H9 (cell line): ENCODE measurements around the gene HECW1. TPM values are rescaled to one million over a fixed set of nuclear protein-coding genes. Genes with fewer than 3 reads are reported as not detected.

Experiments
- DNase-seq: peaks from one replicate; pipeline ENCODE4 v3.0.0-alpha.2; 2017
- H2AFZ ChIP-seq: one replicate; pipeline ENCODE4 v1.6.1; 2013; ENCODE audit warnings: mild to moderate bottlenecking, low read length, control low read depth, moderate library complexity
- H2AK5ac ChIP-seq: 2 replicates; pipeline ENCODE4 v1.6.1; 2013; ENCODE audit warnings: low read length, control low read depth, mixed read lengths; ENCODE audit not compliant: insufficient read length
- H2BK120ac ChIP-seq: one replicate; pipeline ENCODE4 v1.6.1; 2013; ENCODE audit warnings: low read depth, mild to moderate bottlenecking, low read length, control low read depth, inconsistent platforms; ENCODE audit not compliant: poor library complexity, severe bottlenecking
- H2BK12ac ChIP-seq: 2 replicates; pipeline ENCODE4 v1.6.1; 2013; ENCODE audit warnings: low read length, control low read depth, mixed read lengths, low read depth; ENCODE audit not compliant: insufficient read length
- H2BK15ac ChIP-seq: 2 replicates; pipeline ENCODE4 v1.6.1; 2013; ENCODE audit warnings: low read depth, low read length, control low read depth
- H2BK20ac ChIP-seq: one replicate; pipeline ENCODE4 v1.6.1; 2013; ENCODE audit warnings: low read depth, mild to moderate bottlenecking, low read length, control low read depth, inconsistent platforms; ENCODE audit not compliant: poor library complexity, severe bottlenecking
- H2BK5ac ChIP-seq: 2 replicates; pipeline ENCODE4 v1.6.1; 2013; ENCODE audit warnings: low read length, control low read depth, mixed read lengths; ENCODE audit not compliant: insufficient read length
- H3K14ac ChIP-seq: 2 replicates; pipeline ENCODE4 v1.6.1; 2013; ENCODE audit warnings: low read length, control low read depth; ENCODE audit not compliant: insufficient read depth
- H3K18ac ChIP-seq: 2 replicates; pipeline ENCODE4 v1.6.1; 2013; ENCODE audit warnings: low read depth, mild to moderate bottlenecking, mixed read lengths, low read length, control low read depth; ENCODE audit not compliant: insufficient read length
- H3K23ac ChIP-seq: 2 replicates; pipeline ENCODE4 v1.6.1; 2013; ENCODE audit warnings: low read length, control low read depth, mixed read lengths, low read depth; ENCODE audit not compliant: insufficient read length
- H3K23me2 ChIP-seq: 2 replicates; pipeline ENCODE4 v1.6.1; 2013; ENCODE audit warnings: low read depth, mild to moderate bottlenecking, mixed read lengths, low read length, control low read depth; ENCODE audit not compliant: insufficient read length, poor library complexity, severe bottlenecking
- H3K27ac ChIP-seq: 2 replicates; pipeline ENCODE4 v1.5.1; 2013; ENCODE audit warnings: low read length, control low read depth, mixed read lengths, low read depth; ENCODE audit not compliant: insufficient read length
- H3K27me3 ChIP-seq: 2 replicates; pipeline ENCODE4 v1.6.1; 2013; ENCODE audit warnings: low read length, control low read depth, inconsistent platforms; ENCODE audit not compliant: insufficient read depth
- H3K4ac ChIP-seq: 2 replicates; pipeline ENCODE4 v1.6.1; 2013; ENCODE audit warnings: low read depth, mild to moderate bottlenecking, control low read depth, inconsistent platforms, low read length, moderate library complexity
- H3K4me1 ChIP-seq: 2 replicates; pipeline ENCODE4 v1.6.1; 2013; ENCODE audit warnings: low read length, control low read depth, inconsistent platforms; ENCODE audit not compliant: insufficient read depth
- H3K4me2 ChIP-seq: 2 replicates; pipeline ENCODE4 v1.6.1; 2013; ENCODE audit warnings: low read length, control low read depth, mixed read lengths; ENCODE audit not compliant: insufficient read length, insufficient read depth
- H3K56ac ChIP-seq: 2 replicates; pipeline ENCODE4 v1.6.1; 2013; ENCODE audit warnings: low read depth, mild to moderate bottlenecking, mixed read lengths, low read length, control low read depth; ENCODE audit not compliant: insufficient read length
- H3K79me1 ChIP-seq: 2 replicates; pipeline ENCODE4 v1.6.1; 2013; ENCODE audit warnings: low read depth, mild to moderate bottlenecking, moderate library complexity, low read length, control low read depth, inconsistent platforms; ENCODE audit not compliant: insufficient read depth, poor library complexity, severe bottlenecking
- H3K79me2 ChIP-seq: 2 replicates; pipeline ENCODE4 v1.6.1; 2013; ENCODE audit warnings: low read length, control low read depth, inconsistent platforms; ENCODE audit not compliant: insufficient read depth
- H3K9ac ChIP-seq: 2 replicates; pipeline ENCODE4 v1.6.1; 2013; ENCODE audit warnings: low read length, control low read depth, mixed read lengths; ENCODE audit not compliant: insufficient read length; ENCODE audit errors: extremely low read depth
- H3K9me3 ChIP-seq: one replicate; pipeline ENCODE4 v1.6.1; 2013; ENCODE audit warnings: low read depth, low read length, inconsistent platforms; ENCODE audit not compliant: control insufficient read depth
- H3T11ph ChIP-seq: one replicate; pipeline ENCODE4 v1.6.1; 2013; ENCODE audit warnings: mild to moderate bottlenecking, low read length, control low read depth, inconsistent platforms
- H4K20me1 ChIP-seq: one replicate; pipeline ENCODE4 v1.6.1; 2013; ENCODE audit not compliant: control insufficient read depth, insufficient read length, insufficient read depth
- H4K5ac ChIP-seq: 2 replicates; pipeline ENCODE4 v1.6.1; 2013; ENCODE audit warnings: low read depth, mild to moderate bottlenecking, mixed read lengths, low read length, control low read depth; ENCODE audit not compliant: insufficient read length
- H4K8ac ChIP-seq: replicated peaks from 2 replicates; pipeline ENCODE4 v1.6.1; 2013; ENCODE audit warnings: low read length, control low read depth, mixed read lengths, low read depth; ENCODE audit not compliant: insufficient read length
- H4K91ac ChIP-seq: 2 replicates; pipeline ENCODE4 v1.6.1; 2013; ENCODE audit warnings: low read depth, mild to moderate bottlenecking, moderate library complexity, mixed read lengths, low read length, control low read depth; ENCODE audit not compliant: insufficient read length
- H3K27ac Mint-ChIP-seq, 3 experiments: 2 replicates in 2 of 3; 3 replicates in 1 of 3; pipeline ENCODE4 v1.8.0; 2020 to 2021; ENCODE audit warnings: mixed read lengths in 3 of 3, mild to moderate bottlenecking in 1 of 3, moderate library complexity in 1 of 3
- H3K27me3 Mint-ChIP-seq: 2 replicates; pipeline ENCODE4 v1.8.0; 2021; ENCODE audit warnings: low read depth, mild to moderate bottlenecking, moderate library complexity, mixed read lengths
- H3K36me3 Mint-ChIP-seq, 3 experiments: 2 replicates in 2 of 3; 3 replicates in 1 of 3; pipeline ENCODE4 v1.8.0; 2020 to 2021; ENCODE audit warnings: low read depth in 3 of 3, mixed read lengths in 3 of 3; ENCODE audit not compliant: insufficient read depth in 1 of 3
- H3K4me1 Mint-ChIP-seq, 2 experiments: 2 replicates each; pipeline ENCODE4 v1.8.0; 2020; ENCODE audit warnings: mixed read lengths in 2 of 2
- H3K4me3 Mint-ChIP-seq, 2 experiments: 2 replicates in 1 of 2; 3 replicates in 1 of 2; pipeline ENCODE4 v1.8.0; 2020 to 2021; ENCODE audit warnings: mild to moderate bottlenecking in 2 of 2, mixed read lengths in 2 of 2, moderate library complexity in 1 of 2
- H3K9me3 Mint-ChIP-seq, 2 experiments: 2 replicates in 1 of 2; 3 replicates in 1 of 2; pipeline ENCODE4 v1.8.0; 2020; ENCODE audit warnings: mild to moderate bottlenecking in 2 of 2, mixed read lengths in 2 of 2, moderate library complexity in 1 of 2
- WGBS: extraction: QIAGEN DNeasy Blood & Tissue Kit; methylation state at CpG from one replicate; pipeline ENCODE4 v1.1.7; 2013; ENCODE audit warnings: missing lambda C conversion rate, low lambda C conversion rate, mixed read lengths; ENCODE audit not compliant: insufficient read length; ENCODE audit errors: extremely low coverage; 5-methylcytosine and 5-hydroxymethylcytosine counted together
- total RNA-seq: library from RNA; stranded (reverse); gene quantifications from 2 replicates; pipeline ENCODE4 v1.2.1, GENCODE V29; 2021
- TF ChIP-seq, protein P1 (sequence below): fragments of 200-600 bp; sonication (generic); conservative IDR thresholded peaks from 3 replicates; pipeline ENCODE4 v1.8.0; 2021; ENCODE audit warnings: antibody characterized with exemption, mild to moderate bottlenecking

Gene HECW1
- total RNA-seq, 1 experiment from 2014 or later: 5.0 TPM

DNA sequence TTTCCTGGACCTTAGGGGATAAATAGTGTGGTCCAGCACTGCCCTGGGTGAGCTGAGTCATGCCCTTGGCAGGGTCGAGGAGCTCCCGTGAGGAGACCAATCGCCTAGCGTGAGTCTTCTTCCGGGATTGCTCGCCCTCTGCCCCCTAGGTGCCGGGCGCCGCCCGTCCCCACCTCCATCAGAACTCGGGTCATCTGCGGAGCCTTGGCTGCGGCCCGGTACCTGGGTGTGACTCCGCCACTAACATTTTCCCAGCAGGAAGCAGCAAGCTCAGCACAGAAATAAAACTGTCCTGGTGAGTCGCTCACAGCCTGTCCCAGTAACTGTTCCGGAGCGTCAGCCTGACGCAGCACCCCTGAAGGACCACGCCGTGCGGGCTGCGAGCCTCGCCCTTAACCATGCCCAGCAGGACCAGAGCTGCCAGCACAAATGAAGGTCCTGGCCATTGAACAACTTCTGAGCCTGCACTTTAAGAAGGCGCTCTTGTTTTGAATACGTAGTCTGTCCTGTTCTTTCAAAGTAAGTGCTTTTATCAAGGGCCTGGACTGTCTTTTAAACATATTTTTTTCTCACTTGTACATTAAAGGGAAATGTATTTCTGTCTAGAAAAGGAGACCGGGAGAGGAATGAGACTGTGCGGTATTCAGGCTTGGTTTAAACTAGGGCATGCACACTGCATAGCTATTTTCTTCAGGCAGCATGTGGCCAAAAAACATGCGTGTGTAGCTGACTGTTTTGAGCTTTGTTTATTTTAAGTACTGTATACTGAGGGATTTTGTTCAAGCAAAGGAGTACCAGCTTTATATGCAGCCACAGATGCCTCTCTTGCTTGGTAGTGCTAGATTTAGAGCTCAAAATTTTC is 136.7 kb downstream of the HECW1 start:
- no peaks in the 10 kb centered on the region for H4K20me1 ChIP-seq
- H3K14ac ChIP-seq: no peak overlapping the region
- H3K9me3 ChIP-seq: no peaks in the 10 kb centered on the region
- no peaks in the 10 kb centered on the region; the same call in 1 of the 2 replicates for H3K4me1 ChIP-seq
- no peaks in the 10 kb centered on the region for H3K23me2 ChIP-seq
- Mint-ChIP-seq H3K9me3 (no peaks in the 10 kb centered on the region; a peak in 1 of 5 replicates), H3K4me3 (no peak overlapping the region), H3K27me3 (no peaks in the 10 kb centered on the region), H3K36me3 (no peaks in the 10 kb centered on the region), H3K27ac (peak overlapping the region in 1 of 3 experiments; percentile 75; a peak in 2 of 7 replicates), H3K4me1 (peaks cover 11 to 19% of the 10 kb centered on the region in 2 experiments)
- no peak overlapping the region for H4K91ac ChIP-seq
- no peak overlapping the region for H3K27ac ChIP-seq
- H2BK15ac ChIP-seq: no peak overlapping the region
- H3K79me2 ChIP-seq: no peaks in the 10 kb centered on the region
- H3K4ac ChIP-seq: no peak overlapping the region
- H3K27me3 ChIP-seq: no peaks in the 10 kb centered on the region
- H4K8ac ChIP-seq: no peak overlapping the region
- no peak overlapping the region for H2BK20ac ChIP-seq
- no CpG with 5 or more reads among the region's 29 CpGs for WGBS
- no peak overlapping the region for H3K4me2 ChIP-seq
- no peak overlapping the region for H2AK5ac ChIP-seq
- TF ChIP-seq, protein P1, sequence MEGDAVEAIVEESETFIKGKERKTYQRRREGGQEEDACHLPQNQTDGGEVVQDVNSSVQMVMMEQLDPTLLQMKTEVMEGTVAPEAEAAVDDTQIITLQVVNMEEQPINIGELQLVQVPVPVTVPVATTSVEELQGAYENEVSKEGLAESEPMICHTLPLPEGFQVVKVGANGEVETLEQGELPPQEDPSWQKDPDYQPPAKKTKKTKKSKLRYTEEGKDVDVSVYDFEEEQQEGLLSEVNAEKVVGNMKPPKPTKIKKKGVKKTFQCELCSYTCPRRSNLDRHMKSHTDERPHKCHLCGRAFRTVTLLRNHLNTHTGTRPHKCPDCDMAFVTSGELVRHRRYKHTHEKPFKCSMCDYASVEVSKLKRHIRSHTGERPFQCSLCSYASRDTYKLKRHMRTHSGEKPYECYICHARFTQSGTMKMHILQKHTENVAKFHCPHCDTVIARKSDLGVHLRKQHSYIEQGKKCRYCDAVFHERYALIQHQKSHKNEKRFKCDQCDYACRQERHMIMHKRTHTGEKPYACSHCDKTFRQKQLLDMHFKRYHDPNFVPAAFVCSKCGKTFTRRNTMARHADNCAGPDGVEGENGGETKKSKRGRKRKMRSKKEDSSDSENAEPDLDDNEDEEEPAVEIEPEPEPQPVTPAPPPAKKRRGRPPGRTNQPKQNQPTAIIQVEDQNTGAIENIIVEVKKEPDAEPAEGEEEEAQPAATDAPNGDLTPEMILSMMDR: no peak
- no peak overlapping the region for H2BK12ac ChIP-seq
- no peak overlapping the region for H3K9ac ChIP-seq
- no peak overlapping the region for H2BK5ac ChIP-seq
- H2AFZ ChIP-seq: no peak overlapping the region
- no peak overlapping the region for H3T11ph ChIP-seq
- H3K56ac ChIP-seq: no peak overlapping the region
- no peaks in the 10 kb centered on the region for H3K79me1 ChIP-seq
- no peak overlapping the region for H4K5ac ChIP-seq
- DNase-seq: no peak
- no peak overlapping the region for H3K23ac ChIP-seq
- H2BK120ac ChIP-seq: no peak overlapping the region
- no peak overlapping the region for H3K18ac ChIP-seq
